Measurements from ENCODE around the gene FAM135A. TPM values are rescaled to one million over a fixed set of nuclear protein-coding genes. Genes with fewer than 3 reads are reported as not detected.
"Not testable (repeated sequence)": the region's sequence is repeated elsewhere in the genome, so short reads cannot be mapped to it uniquely, and the experiment has no call there.

The FAM135A gene
- total RNA-seq, 1 experiment from 2014 or later, result 20.4 TPM

- TF ChIP-seq CTCF (IDR thresholded peaks at IDR 0.05; ENCODE audit: unreplicated experiment), result no peak
- H3K27me3 Mint-ChIP-seq (ENCODE audit: insufficient read depth, unreplicated experiment), result no peaks in the 10 kb centered on the region
- H3K4me3 Mint-ChIP-seq (ENCODE audit: unreplicated experiment), result no peak overlapping the region
- DNase-seq (ENCODE audit: unreplicated experiment), result no peak
- intact Hi-C loops (cut with micrococcal nuclease), result no loop called here
- no peaks in the 10 kb centered on the region for H3K9me3 Mint-ChIP-seq (ENCODE audit: unreplicated experiment)
- no peak overlapping the region for H3K27ac Mint-ChIP-seq (ENCODE audit: low read depth, unreplicated experiment)
- ChIA-PET POLR2A (no interaction called here), CTCF (interaction anchor here (0.7 kb wide), 1 partner anchor 11 kb away, joined by 3 read pairs; no protein-coding TSS in a partner anchor)
- BruUV-seq (replicated peaks), result no TSS peak
- no peaks in the 10 kb centered on the region for H3K4me1 Mint-ChIP-seq (ENCODE audit: insufficient read depth, unreplicated experiment)
- no peaks in the 10 kb centered on the region for H3K36me3 Mint-ChIP-seq (ENCODE audit: insufficient read depth, unreplicated experiment)
Measured at GRCh38 chr6:70470016-70470415, 56.7 kb downstream of the FAM135A start.

GRCh38 chr6:70470510-70470909, 57.2 kb downstream of the FAM135A start:
- H3K9me3 Mint-ChIP-seq (ENCODE audit: unreplicated experiment); H3K4me1 Mint-ChIP-seq (ENCODE audit: insufficient read depth, unreplicated experiment); H3K4me3 Mint-ChIP-seq (ENCODE audit: unreplicated experiment); H3K27ac Mint-ChIP-seq (ENCODE audit: low read depth, unreplicated experiment); DNase-seq (ENCODE audit: unreplicated experiment); intact Hi-C loops (cut with micrococcal nuclease); H3K36me3 Mint-ChIP-seq (ENCODE audit: insufficient read depth, unreplicated experiment); BruUV-seq (replicated peaks); H3K27me3 Mint-ChIP-seq (ENCODE audit: insufficient read depth, unreplicated experiment); POLR2A ChIA-PET: not testable (repeated sequence)
- CTCF ChIA-PET, result interaction anchor here (0.6 to 0.7 kb wide), 2 partner anchors 11 to 15 kb away, joined by 3 read pairs; no protein-coding TSS in a partner anchor

GRCh38 chr6:70474751-70475150, 61.4 kb downstream of the FAM135A start:
- H3K27me3 Mint-ChIP-seq (ENCODE audit: insufficient read depth, unreplicated experiment), result no peaks in the 10 kb centered on the region
- H3K9me3 Mint-ChIP-seq (ENCODE audit: unreplicated experiment), result no peaks in the 10 kb centered on the region
- H3K36me3 Mint-ChIP-seq (ENCODE audit: insufficient read depth, unreplicated experiment), result peaks cover 13% of the 10 kb centered on the region
- ChIA-PET CTCF (interaction anchor here (0.5 to 1.6 kb wide), 3 partner anchors 23 to 233 kb away, joined by 3 to 4 read pairs (median 3); no protein-coding TSS in a partner anchor), POLR2A (no interaction called here)
- H3K4me3 Mint-ChIP-seq (ENCODE audit: unreplicated experiment), result no peak overlapping the region
- intact Hi-C loops (cut with micrococcal nuclease), result no loop called here
- H3K4me1 Mint-ChIP-seq (ENCODE audit: insufficient read depth, unreplicated experiment), result no peaks in the 10 kb centered on the region
- BruUV-seq (replicated peaks), result no TSS peak
- no peak overlapping the region for H3K27ac Mint-ChIP-seq (ENCODE audit: low read depth, unreplicated experiment)
- TF ChIP-seq CTCF (IDR thresholded peaks at IDR 0.05; ENCODE audit: unreplicated experiment), result no peak
- no peak for DNase-seq (ENCODE audit: unreplicated experiment)

- peaks cover 29% of the 10 kb centered on the region for H3K36me3 Mint-ChIP-seq (ENCODE audit: insufficient read depth, unreplicated experiment)
- ChIA-PET CTCF (interaction anchor here (0.6 kb wide), 1 partner anchor 65 kb away, joined by 5 read pairs; no protein-coding TSS in a partner anchor), POLR2A (no interaction called here)
- no peak for DNase-seq (ENCODE audit: unreplicated experiment)
- no TSS peak for BruUV-seq (replicated peaks)
- no peaks in the 10 kb centered on the region for H3K9me3 Mint-ChIP-seq (ENCODE audit: unreplicated experiment)
- H3K27ac Mint-ChIP-seq (ENCODE audit: low read depth, unreplicated experiment), result no peak overlapping the region
- H3K4me1 Mint-ChIP-seq (ENCODE audit: insufficient read depth, unreplicated experiment), result no peaks in the 10 kb centered on the region
- intact Hi-C loops (cut with micrococcal nuclease), result no loop called here
- H3K27me3 Mint-ChIP-seq (ENCODE audit: insufficient read depth, unreplicated experiment), result no peaks in the 10 kb centered on the region
- no peak for TF ChIP-seq CTCF (IDR thresholded peaks at IDR 0.05; ENCODE audit: unreplicated experiment)
- no peak overlapping the region for H3K4me3 Mint-ChIP-seq (ENCODE audit: unreplicated experiment)
Measured at GRCh38 chr6:70479236-70479635, 65.9 kb downstream of the FAM135A start.

GRCh38 chr6:70486638-70487037, 73.3 kb downstream of the FAM135A start:
- CTCF ChIA-PET, result interaction anchor here (0.7 kb wide), 1 partner anchor 42 kb away, joined by 4 read pairs; no protein-coding TSS in a partner anchor
- H3K27me3 Mint-ChIP-seq (ENCODE audit: insufficient read depth, unreplicated experiment); DNase-seq (ENCODE audit: unreplicated experiment); H3K9me3 Mint-ChIP-seq (ENCODE audit: unreplicated experiment); H3K27ac Mint-ChIP-seq (ENCODE audit: low read depth, unreplicated experiment); BruUV-seq (replicated peaks); H3K4me1 Mint-ChIP-seq (ENCODE audit: insufficient read depth, unreplicated experiment); intact Hi-C loops (cut with micrococcal nuclease); POLR2A ChIA-PET; H3K4me3 Mint-ChIP-seq (ENCODE audit: unreplicated experiment): not testable (repeated sequence)
- peaks cover 12% of the 10 kb centered on the region for H3K36me3 Mint-ChIP-seq (ENCODE audit: insufficient read depth, unreplicated experiment)

Data from MCF 10A (cell line).